Activated CD4-positive, alpha-beta T cell treated with anti-CD3 and anti-CD28 coated beads, Interleukin-2, amount 50 U/mL, for 48 hours (primary cell): Measurements from ENCODE around the gene WRAP53.

Experiments
- DNase-seq, 2 experiments: peaks; one replicate each; pipeline ENCODE4 v3.0.0-alpha.2; 2020

Gene WRAP53

DNA sequence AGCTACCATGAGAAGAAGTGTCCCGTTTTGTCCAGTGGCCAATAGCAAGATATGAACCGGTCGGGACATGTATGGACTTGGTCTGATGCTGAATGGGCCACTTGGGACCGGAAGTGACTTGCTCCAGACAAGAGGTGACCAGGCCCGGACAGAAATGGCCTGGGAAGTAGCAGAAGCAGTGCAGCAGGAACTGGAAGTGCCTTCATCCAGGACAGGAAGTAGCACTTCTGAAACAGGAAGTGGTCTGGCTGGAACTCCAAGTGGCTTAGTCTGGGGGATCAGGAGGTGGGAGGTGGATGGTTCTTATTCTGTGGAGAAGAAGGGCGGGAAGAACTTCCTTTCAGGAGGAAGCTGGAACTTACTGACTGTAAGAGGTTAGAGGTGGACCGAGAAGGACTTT, 22.0 kb downstream of the WRAP53 start:
- DNase-seq, result no peak

DNA sequence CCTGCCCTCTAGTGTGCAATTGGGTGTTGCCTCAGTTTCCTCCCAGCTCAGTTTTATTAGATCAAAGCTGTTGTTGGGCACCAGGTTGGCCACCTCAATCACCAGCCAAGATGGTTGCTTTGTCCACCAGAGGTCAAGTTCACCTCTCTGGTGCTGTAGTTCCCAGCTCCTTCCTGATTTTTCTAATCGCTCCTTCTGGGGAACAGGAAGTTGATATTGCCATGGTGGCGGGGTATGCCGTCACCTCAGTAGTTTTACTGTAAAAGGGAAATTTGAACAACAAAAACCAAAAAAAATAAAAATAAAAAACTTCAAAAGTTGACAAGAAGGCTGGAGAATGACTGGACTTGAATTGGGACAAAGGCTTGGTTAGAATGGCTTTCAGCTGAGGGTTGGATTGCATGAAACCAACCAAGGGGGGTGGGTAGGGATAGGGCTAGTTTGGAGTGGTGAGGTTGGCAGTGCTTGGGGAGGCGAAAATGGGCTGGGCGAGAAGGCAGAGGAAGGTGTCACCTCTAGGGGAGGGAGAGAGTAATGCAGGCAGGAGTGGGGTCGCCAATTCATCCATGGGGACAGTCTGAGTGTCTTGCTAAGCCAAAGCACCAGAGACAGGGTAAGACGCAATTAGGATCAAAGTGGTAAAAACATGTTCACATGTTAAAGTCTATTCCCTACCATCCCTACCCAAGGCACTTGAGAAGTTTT, 22.9 kb downstream of the WRAP53 start:
- DNase-seq, result no peak

DNA sequence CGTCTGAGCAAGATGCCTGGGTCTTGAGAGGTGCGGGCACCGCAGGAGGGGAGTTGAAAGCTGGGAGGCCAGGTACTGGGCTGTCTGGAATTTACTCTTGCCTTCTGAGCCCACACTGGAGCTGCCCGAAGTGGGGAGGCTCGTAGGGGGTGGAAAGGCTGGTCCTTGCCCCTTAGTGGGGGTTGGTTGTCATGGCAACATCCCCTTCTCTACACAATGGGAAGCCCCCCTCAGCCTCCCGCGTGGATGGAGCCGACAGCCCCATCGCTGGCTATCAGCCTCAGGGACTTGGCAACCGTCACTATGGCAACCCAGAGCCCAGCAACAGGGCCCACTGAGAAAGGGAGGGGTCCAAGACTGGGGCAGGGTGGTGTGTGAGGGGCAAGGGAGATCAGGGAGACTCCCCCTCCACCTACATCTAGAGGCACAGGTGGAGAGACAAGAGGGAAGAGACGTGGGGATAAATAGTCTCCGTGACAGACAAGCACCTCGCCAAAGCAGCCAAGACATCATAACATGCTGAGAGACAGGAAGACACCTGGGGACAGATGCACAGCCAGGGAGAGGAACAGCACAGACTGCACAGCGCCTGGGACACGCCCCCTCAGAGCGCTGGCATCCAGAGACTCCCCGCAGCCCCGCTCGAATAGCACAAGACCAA, 24.0 kb downstream of the WRAP53 start:
- no peak for DNase-seq

DNA sequence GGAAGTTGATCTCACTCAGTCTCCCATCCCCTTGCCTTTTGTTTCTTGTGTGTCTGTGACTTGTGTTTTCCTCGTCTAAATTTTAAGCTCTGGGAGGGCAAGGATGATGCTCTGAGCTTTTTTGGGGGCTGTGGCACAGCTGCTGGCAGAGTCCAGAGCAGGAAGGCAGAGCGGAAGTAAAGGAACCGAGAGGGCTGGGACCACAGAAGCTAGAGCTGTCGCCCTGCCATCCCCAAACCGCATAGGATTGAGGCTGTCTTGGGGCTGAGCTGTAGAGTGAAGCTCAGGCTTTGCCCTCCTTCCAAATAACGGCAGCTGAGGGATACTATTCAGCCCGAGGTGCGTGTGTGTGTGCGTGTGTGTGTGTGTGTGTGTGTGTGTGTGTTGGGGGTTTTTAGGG, 25.5 kb downstream of the WRAP53 start:
- DNase-seq, result no peak

DNA sequence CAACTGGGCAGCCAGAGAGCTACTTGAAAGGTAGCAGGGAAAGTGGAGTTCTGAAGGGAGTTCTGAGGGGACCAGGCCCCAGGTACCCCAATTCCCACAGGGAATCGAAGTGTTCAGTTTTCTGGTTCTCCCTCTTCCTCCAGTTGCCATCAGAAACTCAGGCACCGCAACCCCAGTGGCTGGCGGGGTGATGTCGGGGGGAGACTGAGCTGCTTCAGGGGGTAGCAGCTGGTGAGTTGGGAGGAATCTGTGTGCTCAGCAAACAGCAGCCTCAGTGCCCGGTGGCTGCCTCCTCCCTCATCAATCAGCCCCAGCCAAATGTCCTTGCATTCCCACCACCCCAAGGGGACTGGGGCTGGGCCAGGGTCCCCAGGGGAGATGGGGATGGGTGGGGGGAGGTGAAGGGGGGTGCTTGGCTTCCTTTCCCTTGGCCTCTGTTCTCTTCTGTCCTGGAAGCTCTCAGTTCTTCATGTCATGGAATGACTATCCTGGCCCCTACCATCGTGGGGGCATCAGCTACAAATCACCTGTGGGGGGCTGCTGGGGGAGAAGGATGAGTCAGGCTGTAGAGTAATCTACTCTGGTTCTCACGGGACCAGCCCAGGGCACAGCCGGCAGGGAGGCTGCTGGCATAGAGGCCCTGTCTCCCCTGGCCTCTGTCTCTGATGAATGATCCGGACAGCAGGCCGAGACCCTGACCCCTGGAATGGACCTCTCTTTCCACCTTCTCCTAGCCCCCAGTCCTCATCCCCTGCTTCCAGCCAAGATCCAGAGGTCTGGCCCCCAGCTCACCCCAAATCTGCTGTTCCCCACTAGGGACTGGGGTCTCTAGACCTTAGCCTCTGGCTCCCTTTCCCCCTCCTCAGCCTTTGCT, 26.7 kb downstream of the WRAP53 start:
- DNase-seq, result no peak

DNA sequence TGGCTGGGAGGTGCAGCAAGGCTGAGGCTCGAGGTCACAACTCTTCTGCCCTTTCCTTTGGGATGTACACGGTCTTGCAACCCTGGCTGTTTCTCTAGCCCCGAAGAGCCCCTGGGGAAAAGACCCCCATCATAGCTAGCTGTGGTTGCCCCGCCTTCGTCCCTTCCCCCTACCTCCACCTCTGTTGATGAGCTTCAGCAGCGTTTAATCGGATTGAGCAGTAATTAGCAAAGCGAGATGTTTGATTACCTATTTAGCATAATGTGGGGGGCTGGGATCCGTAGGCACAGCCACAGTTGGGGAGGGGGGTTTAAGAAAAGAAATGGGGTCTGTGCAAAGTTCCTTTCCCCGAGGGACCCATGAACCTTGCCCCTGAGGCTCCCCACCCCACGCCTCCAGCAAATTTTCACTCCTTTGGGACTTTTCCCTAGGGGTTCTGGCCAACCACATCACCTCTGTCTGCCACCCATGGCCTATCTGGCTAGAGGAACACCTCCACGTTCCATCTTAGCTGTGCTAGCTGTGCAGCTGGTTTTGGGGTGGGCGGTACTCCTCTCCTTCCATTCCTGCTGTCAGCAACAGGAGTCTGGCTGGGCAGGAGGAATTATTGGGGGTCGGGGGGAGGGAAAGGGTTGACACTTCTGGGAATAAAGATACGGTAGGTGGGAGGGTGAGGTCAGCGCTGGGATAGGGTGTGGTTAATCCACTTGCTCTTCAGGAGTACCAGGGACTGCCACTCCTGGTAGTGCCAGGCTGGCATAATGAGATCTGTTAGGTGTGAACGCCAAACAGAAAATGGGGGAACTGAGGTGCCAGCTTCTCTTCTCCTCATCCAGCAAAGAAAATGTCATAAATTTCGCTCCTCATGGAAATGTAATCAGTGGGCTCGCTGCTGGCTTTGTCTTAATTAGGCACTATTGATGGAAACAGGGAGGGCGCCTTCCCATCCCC, 27.9 kb downstream of the WRAP53 start:
- DNase-seq, result no peak

DNA sequence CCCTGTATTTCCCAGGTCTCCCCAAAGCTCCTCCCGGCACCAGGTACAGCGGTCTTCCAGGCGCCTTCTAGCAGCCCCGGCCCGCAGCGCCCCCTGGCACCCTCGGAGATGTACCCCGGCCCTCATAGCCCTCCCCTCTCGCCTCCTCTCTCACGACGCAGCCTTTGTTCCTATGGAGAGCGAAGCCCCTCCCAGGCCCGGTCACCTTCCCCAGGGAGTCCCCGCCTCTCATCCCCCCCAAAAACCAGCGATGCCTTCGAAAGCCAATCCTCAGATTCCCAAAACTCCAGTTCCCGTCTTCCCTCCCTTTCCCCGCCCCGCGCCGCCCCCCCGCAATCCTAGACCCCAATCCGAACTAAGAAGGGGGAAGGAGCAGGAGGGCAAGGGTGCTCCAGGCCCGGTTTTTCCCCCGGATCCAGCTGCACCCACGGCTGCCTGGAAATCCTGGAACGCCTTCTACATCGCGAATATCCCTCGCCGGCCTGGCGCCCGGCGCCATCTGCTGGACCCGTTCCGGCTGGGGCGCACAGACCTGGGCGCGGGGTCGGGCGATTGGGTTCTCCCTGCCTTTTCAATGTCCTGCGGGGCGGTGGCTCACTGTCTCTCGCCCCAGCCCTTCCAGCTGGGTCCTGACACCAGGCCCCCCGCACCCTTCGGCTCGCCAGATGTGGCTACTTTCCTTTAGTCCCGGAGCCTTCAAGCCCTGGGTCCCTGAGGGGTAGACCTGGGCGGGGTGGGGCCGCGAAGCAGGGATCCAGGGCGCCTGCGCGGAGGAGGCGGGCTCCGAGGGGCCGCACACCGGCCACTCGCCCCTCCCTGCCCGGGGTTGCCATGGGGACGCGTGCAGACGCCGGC, 28.9 kb downstream of the WRAP53 start, which contains the start of gene DNAH2:
Gene DNAH2 (plus strand): TSS at position 844 of the 855 bp plus-strand sequence. CDS start 1,991 bp downstream, outside the sequence.
- peak; percentile 62 to 68 for DNase-seq

DNA sequence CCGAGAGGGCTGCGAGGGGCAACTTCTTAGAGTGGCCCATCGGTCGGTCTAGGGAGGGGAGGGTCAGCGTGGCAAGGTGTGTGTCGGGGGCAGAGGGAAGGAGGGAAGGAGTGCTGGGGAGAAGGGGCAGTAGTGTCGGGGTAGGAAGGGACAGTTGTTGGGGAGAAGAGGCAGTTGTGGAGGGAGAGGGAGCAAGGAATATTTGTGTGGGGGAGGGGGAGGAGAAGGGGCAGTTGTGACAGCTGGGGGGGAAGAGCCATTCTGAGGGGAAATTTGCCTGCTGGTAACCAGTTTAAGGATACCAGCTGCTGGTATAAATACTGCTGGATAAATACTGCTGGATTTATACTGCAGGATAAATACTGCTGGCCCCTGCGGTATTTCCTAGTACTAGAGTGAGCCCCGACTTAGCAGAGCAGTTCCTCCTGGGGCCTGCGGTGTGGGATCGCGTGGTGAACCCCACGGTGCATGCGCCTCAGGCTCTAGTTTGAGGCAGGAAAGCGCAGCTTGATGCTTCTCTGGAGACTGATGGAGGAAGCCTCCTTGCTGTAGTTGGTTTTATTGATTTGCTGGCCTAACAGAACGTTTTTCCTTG, 29.6 kb downstream of the WRAP53 start:
- DNase-seq, result no peak

DNA sequence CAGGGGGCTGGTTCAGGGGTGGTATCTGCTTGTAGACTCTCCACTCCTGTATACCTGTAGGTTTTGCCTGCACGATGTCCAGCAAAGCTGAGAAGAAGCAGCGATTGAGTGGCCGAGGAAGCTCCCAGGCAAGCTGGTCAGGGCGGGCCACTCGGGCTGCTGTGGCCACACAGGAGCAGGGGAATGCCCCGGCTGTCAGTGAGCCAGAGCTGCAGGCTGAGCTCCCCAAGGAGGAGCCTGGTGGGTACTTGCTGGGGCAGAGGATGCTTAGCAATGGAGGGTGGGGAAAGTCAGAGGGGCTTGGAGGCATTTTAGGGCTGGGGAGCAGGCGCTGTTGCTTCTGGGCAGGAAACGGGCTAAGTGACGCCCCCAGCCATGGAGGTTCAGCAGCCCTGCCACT, 31.4 kb downstream of the WRAP53 start:
- DNase-seq, result no peak

DNA sequence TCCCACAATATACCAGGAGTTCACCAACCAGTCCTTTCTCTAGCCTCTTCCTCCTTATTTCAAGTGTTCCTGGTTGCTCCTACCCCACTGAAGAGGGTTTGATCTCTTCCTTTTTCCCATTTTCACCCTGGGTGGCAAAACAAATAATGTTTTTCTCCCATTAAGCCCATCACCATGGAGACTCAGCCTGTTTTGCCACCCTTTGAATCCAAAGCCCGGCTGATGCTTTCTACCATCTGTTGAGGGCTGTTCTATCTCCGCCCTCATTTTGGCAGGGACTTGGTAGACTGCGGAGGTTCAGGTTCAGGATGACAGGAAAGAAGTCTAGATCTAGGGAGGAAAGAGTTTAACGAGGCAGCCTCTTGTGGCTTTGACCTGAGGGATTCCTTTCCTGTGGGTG, 31.8 kb downstream of the WRAP53 start:
- no peak for DNase-seq

DNA sequence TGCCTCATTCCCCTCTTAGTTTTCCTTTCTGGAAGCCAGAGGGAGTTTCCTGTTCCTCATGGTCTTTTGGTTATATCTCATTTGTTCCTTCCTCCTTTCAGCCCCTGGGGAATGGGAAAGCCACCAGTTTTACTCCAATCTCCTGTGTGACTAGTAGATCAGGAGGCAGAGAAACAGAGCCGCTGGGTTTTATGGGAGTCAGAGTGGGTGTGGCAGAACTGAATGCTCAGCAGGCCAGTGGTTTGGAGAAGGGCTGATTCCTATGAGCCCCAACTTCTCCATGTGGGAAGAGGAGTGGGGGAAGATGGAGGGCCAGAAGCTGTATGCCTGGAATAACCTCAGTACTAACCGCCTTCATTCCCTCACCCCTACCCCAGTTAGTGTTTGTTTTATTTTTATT, 33.3 kb downstream of the WRAP53 start:
- no peak for DNase-seq

DNA sequence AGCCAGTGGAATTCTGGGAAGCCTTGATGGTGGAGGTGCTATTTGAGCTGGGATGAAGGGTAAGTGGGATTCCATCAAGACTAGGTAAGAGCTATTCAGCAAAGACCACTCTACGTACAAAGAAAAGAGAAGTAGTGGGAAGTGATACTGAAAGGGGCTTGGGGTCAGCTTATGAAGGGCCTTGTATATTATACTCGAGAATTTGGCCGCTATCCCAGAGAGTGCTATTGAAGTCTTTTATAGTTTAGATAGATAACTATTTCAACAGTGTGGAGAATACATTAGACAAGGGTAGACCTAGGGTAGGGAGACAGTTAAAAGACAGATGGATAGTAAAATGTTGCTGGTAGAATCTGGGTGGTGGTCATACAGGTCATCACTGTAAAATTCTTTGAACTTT, 39.6 kb downstream of the WRAP53 start:
- DNase-seq, result no peak

DNA sequence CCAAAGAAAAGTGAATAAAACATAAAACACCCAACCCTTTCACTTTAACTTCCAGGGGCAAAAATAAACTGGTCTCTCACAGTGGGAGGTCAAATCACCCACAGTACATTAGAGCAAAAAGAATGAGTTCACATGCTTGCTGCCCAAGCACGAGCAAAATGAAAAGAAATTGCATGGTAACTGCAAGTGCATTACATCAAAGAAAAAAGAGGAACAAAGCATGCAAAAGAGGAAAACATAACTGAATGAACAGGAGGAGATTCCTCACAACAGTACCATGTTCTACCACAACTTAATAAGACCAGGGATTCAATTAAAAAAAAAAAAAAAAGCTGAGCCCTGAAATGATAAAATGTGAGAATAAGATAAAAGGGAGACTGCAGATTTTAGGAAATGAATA, 41.5 kb downstream of the WRAP53 start:
- no peak for DNase-seq

DNA sequence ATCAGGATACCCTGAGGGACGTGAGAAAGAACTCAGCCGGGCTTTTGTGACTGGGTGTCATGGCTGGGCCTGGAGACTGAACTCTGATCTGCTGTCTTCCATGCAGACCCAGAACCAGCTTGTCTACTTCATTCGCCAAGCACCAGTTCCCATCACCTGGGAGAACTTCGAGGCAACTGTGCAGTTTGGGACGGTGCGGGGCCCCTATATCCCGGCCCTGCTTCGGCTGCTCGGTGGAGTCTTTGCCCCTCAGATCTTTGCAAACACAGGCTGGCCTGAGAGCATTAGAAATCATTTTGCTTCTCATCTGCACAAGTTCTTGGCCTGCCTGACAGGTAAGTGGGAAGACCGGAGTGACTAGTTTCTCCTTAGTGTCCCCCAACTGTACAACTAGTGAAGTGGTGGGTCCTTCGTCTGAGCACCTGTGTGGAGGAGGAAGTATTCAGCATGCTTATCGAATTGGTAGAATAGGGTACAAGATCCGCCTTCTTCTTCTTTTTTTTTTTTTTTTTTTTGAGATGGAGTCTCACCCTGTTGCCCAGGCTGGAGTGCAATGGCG, 44.8 kb downstream of the WRAP53 start:
- DNase-seq, result no peak

DNA sequence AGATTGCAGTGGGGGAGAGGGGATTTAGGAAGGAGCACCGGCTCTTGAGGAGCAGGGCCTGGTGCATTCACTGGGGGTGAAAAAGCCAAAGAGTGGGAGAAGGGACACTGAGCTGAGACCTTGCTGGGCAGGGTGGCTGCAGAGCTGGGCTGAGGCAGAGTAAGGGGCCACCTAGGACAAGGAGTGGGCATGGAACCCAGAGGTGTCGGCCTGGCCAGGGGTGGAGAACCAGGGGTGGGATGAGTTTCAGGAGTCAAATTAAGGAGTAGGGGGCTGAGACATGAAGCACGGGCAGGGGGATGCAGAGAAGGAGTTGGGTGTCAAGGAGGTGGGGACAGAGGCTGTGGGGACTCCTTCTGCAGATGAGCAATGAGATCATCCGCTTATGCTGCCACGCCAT, 49.3 kb downstream of the WRAP53 start:
- no peak for DNase-seq

DNA sequence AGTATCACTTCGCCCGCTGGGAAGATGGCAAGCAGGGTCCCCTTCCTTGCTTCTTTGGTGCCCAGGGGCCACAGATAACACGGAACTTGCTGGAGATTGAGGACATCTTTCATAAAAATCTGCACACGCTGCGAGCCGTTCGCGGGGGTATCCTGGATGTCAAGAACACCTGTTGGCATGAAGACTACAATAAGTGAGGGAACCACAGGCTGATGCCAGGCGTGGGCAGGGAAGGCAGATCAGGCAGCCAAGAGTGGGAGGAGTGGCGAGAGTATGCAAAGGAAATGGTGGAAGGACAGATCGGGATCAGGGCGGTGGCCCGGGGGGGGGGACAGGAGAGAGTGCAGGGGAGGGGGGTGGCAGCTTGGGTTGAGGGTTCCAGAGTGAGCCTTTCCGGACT, 51.5 kb downstream of the WRAP53 start:
- no peak for DNase-seq

DNA sequence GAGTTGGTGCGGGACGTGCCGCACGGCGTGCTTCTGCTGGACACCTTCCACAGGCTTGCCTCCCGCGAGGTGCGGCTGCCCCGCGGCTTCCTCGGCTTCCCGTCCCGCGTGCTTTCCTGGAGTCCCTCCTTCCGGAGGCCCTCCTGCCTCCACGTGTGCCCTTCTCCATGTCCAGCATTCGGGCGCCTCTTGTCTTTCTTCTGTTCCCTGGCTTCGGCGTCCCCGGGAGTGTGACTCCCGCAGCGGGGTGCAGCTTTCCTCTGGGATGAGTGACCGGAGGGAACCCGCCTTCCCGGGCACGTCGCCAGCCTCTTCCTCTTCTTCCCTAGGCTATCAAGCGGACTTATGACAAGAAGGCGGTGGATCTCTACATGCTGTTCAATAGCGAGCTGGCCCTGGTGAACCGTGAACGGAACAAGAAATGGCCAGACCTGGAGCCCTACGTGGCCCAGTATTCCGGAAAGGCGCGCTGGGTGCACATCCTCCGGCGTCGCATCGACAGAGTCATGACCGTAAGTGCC, 52.3 kb downstream of the WRAP53 start:
- no peak for DNase-seq

DNA sequence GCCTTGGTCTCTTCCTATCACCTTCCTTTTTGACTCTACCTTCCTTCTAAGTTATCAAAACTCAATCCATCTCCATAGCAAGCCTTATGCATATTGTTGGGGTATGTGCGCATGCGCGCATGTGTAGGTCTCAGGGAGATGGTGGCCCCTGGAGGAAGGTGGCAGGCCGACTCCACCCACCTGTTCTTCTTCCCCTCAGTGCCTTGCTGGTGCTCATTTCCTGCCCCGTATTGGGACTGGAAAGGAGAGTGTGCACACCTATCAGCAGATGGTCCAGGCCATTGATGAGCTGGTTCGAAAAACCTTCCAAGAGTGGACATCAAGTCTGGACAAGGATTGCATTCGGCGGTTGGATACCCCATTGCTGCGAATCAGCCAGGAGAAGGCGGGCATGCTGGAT, 54.5 kb downstream of the WRAP53 start:
- no peak for DNase-seq

DNA sequence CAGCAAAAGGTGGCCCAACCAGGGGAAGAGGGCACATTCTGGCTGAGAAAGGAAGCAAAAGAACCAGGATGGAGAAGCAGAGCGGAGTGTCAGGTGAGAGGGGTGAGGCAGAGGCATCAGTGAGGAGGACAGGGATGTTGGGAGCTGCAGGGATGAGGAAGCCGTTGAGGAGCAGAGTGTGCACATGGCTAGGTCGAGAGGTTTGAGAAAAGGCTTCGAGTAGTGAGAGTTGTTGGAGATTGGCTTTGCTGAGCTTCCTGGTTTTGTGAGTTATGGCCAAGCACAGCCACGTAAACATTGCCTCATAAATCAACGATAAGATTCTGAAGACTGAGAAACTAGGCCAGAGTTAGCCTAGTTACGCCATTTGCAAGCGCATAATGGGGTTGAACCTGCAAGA, 56.1 kb downstream of the WRAP53 start:
- no peak for DNase-seq

DNA sequence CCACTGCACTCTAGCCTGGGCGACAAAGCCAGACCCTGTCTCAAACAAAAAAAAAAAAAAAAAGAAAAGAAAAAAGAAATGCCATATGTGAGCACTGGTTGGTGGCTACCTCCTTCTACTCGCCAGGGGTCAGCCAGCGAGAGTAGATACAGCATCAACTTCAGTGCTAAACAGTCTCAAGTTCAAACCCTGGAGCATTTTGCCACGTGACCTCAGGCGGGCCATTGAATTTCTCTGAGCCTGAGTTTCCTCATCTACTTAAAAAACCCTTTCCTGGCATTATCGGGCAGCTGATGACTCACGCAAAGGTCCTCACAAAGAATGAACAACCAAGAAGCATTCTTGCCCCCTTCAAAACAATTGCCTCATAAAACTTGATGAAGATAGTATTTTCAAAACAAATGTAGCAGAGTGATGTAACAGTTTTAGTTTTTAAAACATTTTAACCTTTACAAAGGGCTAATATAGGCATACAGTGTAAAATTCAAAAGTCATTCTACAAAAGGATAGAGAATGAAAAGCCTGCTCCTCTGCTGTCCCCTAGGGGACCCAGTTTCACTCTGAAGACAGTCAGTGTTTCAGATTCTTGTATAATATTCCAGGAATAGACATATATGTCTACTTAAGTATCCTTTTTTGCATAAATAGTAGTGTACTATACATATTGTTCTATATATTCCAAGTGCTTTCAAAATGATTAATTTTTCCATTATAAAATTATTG, 57.6 kb downstream of the WRAP53 start:
- no peak for DNase-seq
